HPDE6-E6E7 (cell line): ENCODE data around the gene PLOD1.
"Not testable (repeated sequence)": the region's sequence is repeated elsewhere in the genome, so short reads cannot be mapped to it uniquely, and the experiment has no call there.

Experiments used
- DNase-seq: peaks from one replicate; pipeline ENCODE4 v3.0.0; 2011; ENCODE audit warnings: missing footprints; ENCODE audit errors: extremely low spot score

PLOD1 gene

GRCh38 chr1:11934302-11935056 is at the start of gene PLOD1:
PLOD1 (plus strand) TSS chr1:11934717; CDS start chr1:11934780, 63 bp downstream.
- peak; percentile 82 for DNase-seq

GRCh38 chr1:11885916-11886315 is 48.6 kb upstream of the PLOD1 start:
- no peak for DNase-seq

DNA sequence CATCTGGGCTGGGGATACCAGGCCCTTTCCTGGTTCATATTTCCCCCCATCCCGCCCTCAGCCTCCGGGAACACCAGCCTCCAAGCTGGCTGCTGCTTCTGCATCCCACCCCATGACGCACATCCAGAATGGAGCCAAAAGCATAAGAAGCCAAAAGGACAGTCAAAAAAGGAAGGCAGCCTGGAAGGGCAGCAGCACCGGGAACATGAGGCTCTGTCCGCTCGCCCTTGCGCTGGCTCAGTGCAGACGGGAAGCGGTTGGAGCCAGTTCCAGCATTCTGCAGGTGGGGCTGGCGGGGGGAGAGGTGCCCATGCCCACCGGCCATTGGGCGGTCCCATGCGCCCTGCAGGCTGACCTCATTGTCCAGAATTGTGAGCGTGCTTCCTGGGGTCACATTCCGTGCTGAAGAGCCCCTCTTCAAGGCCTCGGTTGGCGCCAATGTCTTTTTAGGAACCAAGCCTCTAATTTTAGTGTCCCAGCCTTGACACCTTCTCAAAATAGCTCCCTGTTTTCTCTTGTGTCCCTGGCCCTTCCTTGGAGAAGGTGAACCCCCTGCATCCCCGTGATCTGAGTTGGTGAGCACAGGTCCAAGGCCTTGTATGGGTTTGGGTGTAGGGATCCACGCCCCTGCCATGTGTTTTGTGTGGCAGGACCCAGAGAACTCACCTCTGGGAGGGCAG is 47.4 kb upstream of the PLOD1 start:
- no peak for DNase-seq

DNA sequence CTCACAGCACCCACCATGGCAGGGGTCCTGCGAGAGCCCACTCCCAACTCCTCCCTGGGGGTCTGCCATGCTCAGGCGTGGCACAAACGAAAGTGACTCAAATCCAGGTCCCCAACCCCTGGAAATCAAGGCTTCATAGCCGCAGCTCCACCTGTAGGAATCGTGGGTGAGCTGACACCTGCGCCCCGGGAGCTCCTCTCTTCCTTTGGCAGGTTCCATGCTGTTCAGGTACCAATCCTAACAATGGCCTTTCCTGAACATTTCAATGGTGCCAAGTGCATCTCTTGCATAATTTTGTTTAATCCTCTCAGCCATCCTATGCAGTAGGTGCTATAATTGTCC is 46.9 kb upstream of the PLOD1 start:
- no peak for DNase-seq

DNA sequence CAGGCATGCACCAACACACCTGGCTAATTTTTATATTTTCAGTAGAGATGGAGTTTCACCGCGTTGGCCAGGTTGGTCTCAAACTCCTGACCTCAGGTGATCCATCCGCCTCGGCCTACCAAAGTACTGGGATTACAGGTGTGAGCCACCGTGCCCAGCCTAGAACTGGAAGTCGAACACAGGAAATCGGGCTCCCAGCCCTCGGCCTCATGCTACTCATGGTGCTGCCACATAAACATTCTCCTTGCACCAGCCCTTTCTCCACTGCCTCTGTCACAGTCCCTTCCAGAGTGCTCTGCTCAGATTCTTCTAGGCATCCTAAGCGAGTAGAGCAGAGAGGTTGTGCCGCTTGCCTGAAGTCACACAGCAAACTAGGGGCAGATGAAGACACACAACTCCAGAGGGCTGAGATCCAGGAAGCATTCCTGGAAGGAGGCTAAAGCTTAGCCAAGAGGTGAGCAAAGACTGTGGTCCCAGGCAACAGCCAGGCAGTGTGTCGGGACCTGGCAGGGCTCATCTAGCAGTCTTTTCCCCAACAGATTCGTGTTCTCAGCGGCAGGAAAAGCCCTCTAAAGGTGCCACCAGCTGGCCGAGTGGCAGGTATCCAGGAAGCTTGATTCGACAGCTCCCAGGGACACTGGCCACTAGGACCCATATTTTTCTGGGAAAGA is 46.2 kb upstream of the PLOD1 start:
- DNase-seq: no peak

DNA sequence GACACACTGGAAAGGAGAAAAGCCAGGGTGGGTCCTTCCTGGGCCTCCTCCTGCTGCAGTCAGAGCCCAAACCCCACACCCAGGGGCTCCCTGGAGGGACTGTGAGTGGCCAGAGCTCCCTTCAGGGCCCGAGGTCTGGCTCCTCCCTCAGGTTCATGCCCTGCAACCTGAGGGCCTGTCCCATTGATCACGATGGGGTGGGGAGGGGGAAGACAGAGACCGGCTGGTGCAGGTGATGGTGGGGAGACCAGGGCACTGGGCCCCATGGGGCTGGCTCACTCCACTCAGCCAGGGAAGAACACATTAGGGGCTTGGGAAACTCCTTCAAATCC is 45.7 kb upstream of the PLOD1 start:
- no peak for DNase-seq

- DNase-seq: no peak
Measured at GRCh38 chr1:11891433-11892186, 42.9 kb upstream of the PLOD1 start.

DNA sequence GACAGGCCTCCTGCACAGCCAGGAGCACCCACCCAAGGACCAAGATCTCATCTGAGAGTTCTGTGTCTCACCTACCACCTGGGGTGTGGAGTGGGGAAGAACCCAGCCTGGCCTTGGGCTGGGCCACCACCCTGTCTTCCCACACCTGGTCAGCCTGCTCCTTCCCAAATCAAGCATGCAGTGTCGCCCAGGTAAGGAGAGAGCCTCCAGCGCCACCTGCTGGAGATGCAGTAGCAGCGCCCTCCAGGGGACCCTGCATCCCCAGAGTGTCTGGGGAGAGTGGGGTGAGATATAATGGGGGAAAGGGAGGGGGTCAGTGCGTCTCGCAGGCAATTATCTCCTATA is 40.6 kb upstream of the PLOD1 start:
- peak; percentile 92 for DNase-seq

- DNase-seq: not testable (repeated sequence)
Measured at GRCh38 chr1:11894501-11894900, 40.0 kb upstream of the PLOD1 start.

- DNase-seq: no peak
Measured at GRCh38 chr1:11898086-11898785, 36.3 kb upstream of the PLOD1 start.

DNA sequence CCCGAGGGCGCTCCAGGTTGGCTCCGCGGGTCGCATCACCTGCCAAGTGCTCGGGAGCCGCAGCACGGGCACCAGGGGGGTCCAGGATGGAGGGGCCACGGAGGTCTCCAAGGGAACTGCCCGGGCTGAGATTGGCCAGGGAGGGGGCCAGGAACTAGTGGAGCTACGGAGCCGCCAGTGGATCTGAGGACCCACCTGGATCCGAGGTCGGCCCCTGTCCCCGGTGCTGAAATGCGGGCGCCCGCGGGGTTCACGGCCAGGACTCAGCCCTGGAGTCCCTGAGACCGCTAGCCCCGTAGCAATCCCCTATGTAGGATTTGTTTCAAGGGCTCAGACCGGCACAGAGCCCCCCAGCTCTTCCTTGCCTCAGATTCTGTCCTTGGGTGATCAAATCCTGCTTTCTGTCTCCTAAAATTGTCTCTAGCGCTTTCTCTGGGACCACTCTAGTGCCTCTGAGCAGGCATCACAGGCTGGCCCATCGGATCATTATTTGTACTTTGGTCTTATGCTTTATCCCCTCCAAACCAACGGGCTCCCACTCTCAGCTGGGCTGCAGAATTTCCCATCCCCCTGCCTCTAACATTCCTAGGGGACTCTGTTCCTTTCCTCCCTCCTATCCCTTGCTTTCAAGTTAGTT is 35.6 kb upstream of the PLOD1 start:
- no peak for DNase-seq

- DNase-seq: not testable (repeated sequence)
Measured at GRCh38 chr1:11901446-11901845, 33.1 kb upstream of the PLOD1 start.

DNA sequence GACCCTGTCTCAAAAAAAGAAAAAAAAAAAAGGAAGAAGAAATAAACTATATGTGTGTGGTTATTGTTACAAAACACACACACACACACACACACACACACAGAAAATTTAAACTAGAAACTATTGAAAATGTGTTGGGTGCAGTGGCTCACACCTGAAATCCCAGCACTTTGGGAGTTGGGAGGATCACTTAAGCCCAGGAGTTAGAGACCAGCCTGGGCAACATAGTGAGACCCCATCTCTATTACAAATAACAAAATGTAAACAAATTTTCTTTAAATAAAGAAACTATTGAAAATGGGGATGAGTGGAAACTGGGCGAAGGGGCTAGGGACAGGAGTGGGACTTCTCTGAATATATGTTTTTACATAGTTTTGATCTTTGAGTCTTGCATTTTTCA is 31.3 kb upstream of the PLOD1 start:
- DNase-seq: no peak

- DNase-seq: not testable (repeated sequence)
Measured at GRCh38 chr1:11904156-11904555, 30.4 kb upstream of the PLOD1 start.

- DNase-seq: no peak
Measured at GRCh38 chr1:11904978-11905377, 29.5 kb upstream of the PLOD1 start.

GRCh38 chr1:11906870-11907269 is 27.6 kb upstream of the PLOD1 start:
- no peak for DNase-seq

GRCh38 chr1:11907275-11908094 is 27.0 kb upstream of the PLOD1 start:
- DNase-seq: peak; percentile 71

- peak; percentile 71 for DNase-seq
Measured at GRCh38 chr1:11908095-11908675, 26.3 kb upstream of the PLOD1 start.

- DNase-seq: not testable (repeated sequence)
Measured at GRCh38 chr1:11910914-11911228, 23.6 kb upstream of the PLOD1 start.

DNA sequence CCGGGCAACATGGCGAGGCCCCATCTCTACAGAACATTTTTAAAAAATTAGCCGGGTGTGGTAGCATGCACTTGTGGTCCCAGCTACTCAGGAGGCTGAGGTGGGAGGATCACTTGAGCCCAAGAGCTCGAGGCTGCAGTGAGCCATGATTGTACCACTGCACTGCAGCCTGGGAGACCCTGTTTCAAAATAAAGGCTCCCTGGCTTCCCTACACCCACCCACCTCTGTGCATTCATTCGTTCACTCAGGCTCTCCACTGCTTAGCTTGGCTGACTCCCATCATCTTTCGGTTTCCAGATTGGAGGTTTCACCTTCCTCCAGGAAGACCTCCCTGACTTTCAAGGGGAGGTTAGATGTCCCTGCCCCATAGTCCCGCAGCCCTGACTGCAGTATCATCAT is 22.5 kb upstream of the PLOD1 start:
- no peak for DNase-seq
